ENCODE measurements around the gene SNED1.
A peak's percentile ranks its signal among the peaks of the same experiment; 100 is the strongest.

Gene SNED1

DNA sequence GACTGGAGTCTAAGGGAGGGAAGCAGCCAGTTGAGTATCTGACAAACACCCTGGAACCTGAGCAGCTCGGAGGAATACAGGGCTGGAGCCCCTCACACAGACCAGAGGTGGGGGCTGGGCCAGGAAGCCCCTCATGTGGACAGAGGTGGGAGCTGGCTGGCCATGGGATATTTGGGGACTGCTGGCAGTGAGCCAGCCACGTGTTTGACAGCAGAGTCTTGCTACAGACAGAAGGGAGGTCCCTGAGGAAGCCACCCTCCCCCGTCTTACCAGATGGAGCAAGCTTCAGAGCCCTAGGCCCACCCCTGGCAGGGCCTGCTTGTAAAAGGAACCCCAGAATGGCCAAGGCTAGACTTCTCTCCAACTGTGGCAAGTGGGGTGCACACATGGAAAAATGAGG, 107.2 kb downstream of the SNED1 start:
- Histone ChIP-seq H3K4me3 (no peak overlapping the region), H3K27me3 (no peaks in the 10 kb centered on the region), H3K27ac (no peak overlapping the region), H3K36me3 (no peaks in the 10 kb centered on the region), H3K9me3 (no peaks in the 10 kb centered on the region), H3K4me1 (peaks cover 0 to 20% (median 17%) of the 10 kb centered on the region in 4 donors)
- DNase-seq: no peak
- TF ChIP-seq CTCF (IDR thresholded peaks at IDR 0.05): no peak
- intact Hi-C loops (cut with DNase I; ENCODE audit: low total_unique reads): loop anchor here (10.0 kb wide), 1 partner anchor 109 kb away; no protein-coding TSS in a partner anchor

DNA sequence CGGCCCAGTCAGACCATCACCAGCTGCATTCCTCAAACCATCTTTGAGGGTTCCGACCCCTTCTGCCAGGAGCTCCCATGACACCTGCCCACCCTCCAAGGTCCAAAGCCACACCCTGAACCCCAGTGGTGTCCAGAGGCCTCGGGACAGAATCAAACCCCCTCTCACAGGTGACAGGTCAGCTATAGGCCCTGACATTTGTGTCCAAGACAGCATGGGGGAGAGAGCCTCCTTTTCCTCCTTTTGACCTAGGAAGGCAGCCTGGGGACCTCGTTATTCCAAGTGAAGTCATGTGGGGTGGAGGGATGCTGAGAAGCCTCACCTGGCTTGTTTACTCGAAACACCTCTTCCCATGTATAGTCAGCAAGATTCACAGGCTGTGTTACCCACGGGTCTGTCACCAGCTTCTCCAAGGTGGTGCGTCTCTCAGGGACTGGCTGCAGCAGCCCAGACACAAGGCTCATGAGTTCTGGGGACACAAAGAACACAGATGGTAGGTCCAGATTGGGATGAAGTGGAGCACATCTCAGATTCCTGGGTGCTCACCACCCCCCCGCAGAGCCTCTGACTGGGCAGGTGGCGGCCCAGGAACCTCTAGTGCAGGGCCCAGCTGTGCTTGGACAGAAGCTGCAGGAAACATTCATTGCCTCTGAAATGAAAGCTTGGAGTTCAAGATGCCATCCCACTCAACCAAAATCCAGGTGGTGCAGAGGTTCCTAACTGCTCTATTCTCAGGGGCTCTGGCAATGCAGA, 108.8 kb downstream of the SNED1 start:
- intact Hi-C loops (cut with DNase I; ENCODE audit: low total_unique reads): loop anchor here (10.0 kb wide), 1 partner anchor 108 kb away; no protein-coding TSS in a partner anchor
- Histone ChIP-seq H3K27ac (no peak overlapping the region), H3K9me3 (no peaks in the 10 kb centered on the region), H3K4me1 (peaks cover 0 to 10% (median 8%) of the 10 kb centered on the region in 4 donors), H3K36me3 (no peaks in the 10 kb centered on the region), H3K27me3 (no peaks in the 10 kb centered on the region), H3K4me3 (no peak overlapping the region)
- no peak for TF ChIP-seq CTCF (IDR thresholded peaks at IDR 0.05)
- DNase-seq: no peak

DNA sequence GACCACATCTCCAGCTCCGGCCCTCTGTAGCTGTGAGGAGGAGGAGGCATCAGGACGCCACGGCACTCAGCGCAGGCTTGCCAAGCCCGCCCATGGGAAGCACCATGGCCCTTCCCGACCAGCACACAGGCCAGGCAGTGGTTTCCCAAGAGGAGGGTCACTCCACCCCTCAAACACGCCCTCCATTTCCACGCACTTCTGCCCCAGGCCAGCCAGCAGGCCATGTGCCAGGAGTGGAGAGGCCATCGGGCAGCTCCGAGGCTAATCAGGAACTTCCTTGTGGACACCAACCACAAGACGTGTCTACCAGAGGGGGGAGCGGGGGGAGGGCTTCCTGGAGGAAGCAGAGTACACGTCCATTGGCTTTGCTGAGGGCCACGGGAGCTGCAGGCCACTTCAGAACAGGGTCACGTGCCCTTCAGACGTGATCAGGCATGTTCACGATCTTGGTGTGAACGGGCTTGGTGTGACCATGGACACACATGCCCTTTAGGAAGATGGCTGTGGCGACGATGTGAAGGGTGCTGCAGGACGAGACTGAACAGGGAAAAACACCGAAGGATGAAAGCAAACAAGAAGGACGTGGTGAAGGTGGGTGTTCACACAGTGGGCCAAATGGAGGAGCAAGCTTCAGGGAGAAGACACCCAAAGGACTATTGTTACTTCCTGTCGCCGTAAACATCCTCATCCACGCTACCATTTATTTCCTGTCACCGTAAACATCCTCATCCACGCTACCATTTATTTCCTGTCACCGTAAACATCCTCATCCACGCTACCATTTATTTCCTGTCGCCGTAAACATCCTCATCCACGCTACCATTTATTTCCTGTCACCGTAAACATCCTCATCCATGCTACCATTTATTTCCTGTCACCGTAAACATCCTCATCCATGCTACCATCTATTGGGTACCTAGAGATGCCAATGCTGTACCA, 110.1 kb downstream of the SNED1 start:
- TF ChIP-seq CTCF (IDR thresholded peaks at IDR 0.05): no peak

DNA sequence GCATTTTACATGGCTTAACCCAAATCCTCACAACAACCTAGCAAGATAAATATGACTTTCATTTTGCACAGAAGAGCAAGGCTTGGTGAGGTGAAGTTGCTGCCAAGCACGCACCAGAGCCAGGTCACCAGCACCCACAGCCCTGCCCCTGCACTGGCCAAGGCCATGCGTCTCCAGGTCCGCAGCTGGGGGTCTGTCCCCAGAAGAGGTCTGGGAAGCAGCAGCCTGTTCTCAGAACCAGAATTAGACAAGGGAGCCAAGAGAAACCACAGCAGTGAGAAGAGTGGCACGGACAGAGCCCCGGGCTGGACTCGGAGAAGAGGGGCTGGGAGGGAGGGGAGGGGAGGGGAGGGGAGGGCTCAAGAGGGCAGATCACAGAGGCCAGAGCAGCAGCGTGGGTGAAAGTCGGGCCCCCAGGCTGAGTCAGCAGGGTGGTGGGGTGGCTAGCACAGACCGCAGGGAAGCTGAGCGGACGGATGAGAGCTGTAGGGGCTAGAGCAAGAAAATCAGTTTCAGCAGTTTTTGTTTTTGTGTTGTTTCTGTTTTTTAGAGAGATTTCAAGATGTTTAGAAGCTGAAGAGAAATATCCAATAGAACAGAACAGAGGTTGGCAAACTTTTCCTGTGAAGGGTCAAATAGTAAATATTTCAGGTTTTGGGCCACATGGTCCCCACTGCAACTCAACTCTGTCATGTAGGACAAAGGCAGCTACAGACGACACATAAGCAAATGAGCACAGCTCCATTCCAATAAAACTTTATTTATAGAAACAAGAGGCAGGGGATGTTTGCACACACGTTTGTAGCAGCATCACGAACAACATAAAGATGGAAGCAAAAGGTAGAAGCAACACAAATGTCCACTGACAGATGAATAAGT, 111.0 kb downstream of the SNED1 start:
- Histone ChIP-seq H3K36me3 (no peaks in the 10 kb centered on the region), H3K4me3 (no peak overlapping the region), H3K27me3 (no peaks in the 10 kb centered on the region), H3K27ac (no peak overlapping the region), H3K9me3 (no peaks in the 10 kb centered on the region), H3K4me1 (no peaks in the 10 kb centered on the region)
- DNase-seq: peak in 1 of 2 donors; percentile 47
- no peak for TF ChIP-seq CTCF (IDR thresholded peaks at IDR 0.05)
- intact Hi-C loops (cut with DNase I; ENCODE audit: low total_unique reads): loop anchor here (10.0 kb wide), 1 partner anchor 105 kb away; no protein-coding TSS in a partner anchor

More for the DNA sequence above, 110.1 kb downstream of the SNED1 start:
- DNase-seq: no peak
- Histone ChIP-seq H3K4me1 (peaks cover 0 to 2% (median under 1%) of the 10 kb centered on the region in 4 donors), H3K4me3 (no peak overlapping the region), H3K27me3 (no peaks in the 10 kb centered on the region), H3K27ac (no peak overlapping the region), H3K9me3 (no peaks in the 10 kb centered on the region), H3K36me3 (no peaks in the 10 kb centered on the region)
- intact Hi-C loops (cut with DNase I; ENCODE audit: low total_unique reads): loop anchor here (10.0 kb wide), 1 partner anchor 106 kb away; no protein-coding TSS in a partner anchor

DNA sequence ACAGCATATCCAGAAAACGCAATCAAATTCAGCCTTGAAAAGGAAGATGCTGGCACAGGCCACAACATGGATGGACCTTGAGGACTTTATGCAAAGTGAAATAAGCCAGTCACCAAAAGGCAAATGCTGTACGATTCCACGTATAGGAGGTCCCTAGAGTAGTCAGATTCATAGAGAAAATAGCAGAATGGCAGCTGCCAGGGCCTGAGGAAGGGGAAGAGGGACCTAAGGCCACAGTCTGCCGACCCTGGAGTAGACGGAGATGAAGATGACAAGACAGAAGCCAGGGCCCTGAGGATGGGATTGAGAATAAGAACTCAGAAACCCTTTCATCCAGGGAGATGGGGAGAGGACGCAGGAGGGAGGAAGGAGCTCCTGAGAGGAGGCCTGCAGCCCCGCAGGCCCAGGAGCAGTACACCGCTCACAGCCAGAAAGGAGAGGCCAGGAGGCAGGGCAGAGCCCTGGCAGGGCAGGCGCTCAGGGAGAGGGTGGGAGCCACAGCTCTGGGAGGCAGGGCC, 111.7 kb downstream of the SNED1 start:
- Histone ChIP-seq H3K27ac (no peak overlapping the region), H3K4me1 (no peaks in the 10 kb centered on the region), H3K27me3 (no peaks in the 10 kb centered on the region), H3K9me3 (no peaks in the 10 kb centered on the region), H3K4me3 (no peak overlapping the region), H3K36me3 (no peaks in the 10 kb centered on the region)
- DNase-seq: no peak
- intact Hi-C loops (cut with DNase I; ENCODE audit: low total_unique reads): no loop called here
- no peak for TF ChIP-seq CTCF (IDR thresholded peaks at IDR 0.05)
